H7 (cell line): ENCODE data around the gene MEIS3. TPM values are rescaled to one million over a fixed set of nuclear protein-coding genes. Genes with fewer than 3 reads are reported as not detected.

Experiments
- DNase-seq: peaks from one replicate; pipeline ENCODE4 v3.0.0; 2012
- H3K27me3 ChIP-seq: 2 replicates; pipeline ENCODE4 v1.6.0; 2011; ENCODE audit warnings: mild to moderate bottlenecking, low read length; ENCODE audit not compliant: control insufficient read depth, insufficient read depth
- H3K36me3 ChIP-seq: replicated peaks from 2 replicates; pipeline ENCODE4 v1.5.1; 2011; ENCODE audit warnings: low read length; ENCODE audit not compliant: control insufficient read depth, insufficient read depth
- H3K4me3 ChIP-seq: 2 replicates; pipeline ENCODE4 v1.5.1; 2011; ENCODE audit warnings: low read depth, mild to moderate bottlenecking, control low read depth, low read length, moderate library complexity; ENCODE audit not compliant: insufficient read depth
- total RNA-seq: library from RNA; depleted of rRNA; stranded (reverse); fragments of >200 nt; shearing (Covaris generic); gene quantifications from 2 replicates; pipeline ENCODE4 v1.2.3, GENCODE V29; 2014

Gene MEIS3
- total RNA-seq, 1 experiment from 2014 or later, result 134 TPM

GRCh38 chr19:47428177-47428894 lies 9.0 kb upstream of the MEIS3 start:
- H3K4me3 ChIP-seq, result peak overlapping the region; percentile 26; the same call in 1 of the 2 replicates
- no peaks in the 10 kb centered on the region for H3K36me3 ChIP-seq
- peak; percentile 93 for DNase-seq
- H3K27me3 ChIP-seq, result peaks cover 35% of the 10 kb centered on the region

GRCh38 chr19:47427241-47428176 lies 8.2 kb upstream of the MEIS3 start:
- peaks cover 44% of the 10 kb centered on the region for H3K27me3 ChIP-seq

GRCh38 chr19:47423203-47423882 lies 4.0 kb upstream of the MEIS3 start:
- peaks cover 56% of the 10 kb centered on the region for H3K27me3 ChIP-seq

More at GRCh38 chr19:47427241-47428176, 8.2 kb upstream of the MEIS3 start:
- Histone ChIP-seq H3K4me3 (peak overlapping the region; percentile 26), H3K36me3 (no peaks in the 10 kb centered on the region)
- peak; percentile 88 for DNase-seq

DNA sequence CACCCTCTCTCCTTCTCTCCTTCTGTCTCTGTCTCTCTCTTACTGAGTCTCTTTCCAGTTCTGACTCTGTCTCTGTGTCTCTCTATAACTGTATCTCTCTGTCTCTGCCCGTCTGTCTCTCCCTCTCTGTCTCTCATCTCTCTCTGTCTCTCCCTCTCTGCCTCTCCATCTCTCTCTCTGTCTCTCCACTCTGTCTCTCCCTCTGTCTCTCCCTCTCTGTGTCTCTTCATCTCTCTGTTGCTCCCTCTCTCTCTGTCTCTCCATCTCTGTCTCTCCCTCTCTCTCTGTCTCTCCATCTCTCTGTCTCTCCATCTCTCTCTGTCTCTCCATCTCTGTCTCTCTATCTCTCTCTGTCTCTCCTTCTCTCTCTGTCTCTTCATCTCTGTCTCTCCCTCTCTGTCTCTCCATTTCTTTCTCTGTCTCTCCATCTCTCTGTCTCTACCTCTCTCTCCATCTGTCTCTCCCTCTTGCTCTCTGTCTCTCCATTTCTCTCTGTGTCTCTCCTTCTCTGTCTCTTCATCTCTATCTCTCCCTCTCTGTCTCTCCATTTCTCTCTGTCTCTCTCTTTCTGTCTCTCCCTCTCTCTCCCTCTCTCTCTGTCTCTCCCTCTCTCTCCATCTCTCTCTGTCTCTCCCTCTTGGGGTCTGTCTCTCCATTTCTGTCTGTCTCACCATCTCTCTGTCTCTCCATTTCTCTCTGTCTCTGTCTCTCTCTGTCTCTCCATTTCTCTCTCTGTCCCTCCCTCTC lies 3.3 kb upstream of the MEIS3 start:
- Histone ChIP-seq H3K27me3 (peaks cover 63% of the 10 kb centered on the region), H3K4me3 (peak overlapping the region; percentile 4; the same call in 1 of the 2 replicates), H3K36me3 (no peaks in the 10 kb centered on the region)
- DNase-seq, result no peak

More at GRCh38 chr19:47423203-47423882, 4.0 kb upstream of the MEIS3 start:
- Histone ChIP-seq H3K4me3 (no peak overlapping the region), H3K36me3 (no peaks in the 10 kb centered on the region)
- DNase-seq, result no peak

GRCh38 chr19:47421844-47422395 lies 2.6 kb upstream of the MEIS3 start:
- Histone ChIP-seq H3K4me3 (peak overlapping the region; percentile 10), H3K27me3 (peaks cover 70% of the 10 kb centered on the region), H3K36me3 (no peaks in the 10 kb centered on the region)
- peak; percentile 86 for DNase-seq

DNA sequence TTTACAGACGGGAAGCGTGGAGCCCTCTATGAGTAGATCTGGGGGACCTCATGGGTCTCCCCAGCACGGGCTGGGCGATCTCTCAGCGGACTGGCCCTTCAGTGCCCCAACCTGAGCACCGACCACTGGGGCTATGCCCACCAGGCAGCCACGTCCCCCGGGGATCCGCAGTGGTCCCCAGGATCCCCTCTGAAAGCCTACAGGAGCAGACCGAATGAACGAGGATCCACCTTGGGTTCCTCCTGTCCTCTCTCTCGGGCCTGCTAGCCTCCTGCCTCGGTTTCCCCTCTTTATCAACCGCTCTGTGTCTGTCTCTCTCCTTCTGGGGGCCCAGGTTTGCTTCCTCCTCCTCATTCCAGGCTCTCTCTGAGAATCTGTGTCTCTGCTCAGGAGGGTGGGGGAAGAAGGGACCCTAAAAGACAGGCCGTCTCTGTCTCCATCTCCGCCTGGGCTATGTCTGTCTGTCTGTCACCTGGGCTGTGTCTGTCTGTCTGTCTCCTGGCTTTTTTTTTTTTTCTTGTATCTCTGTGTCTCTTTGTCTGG lies 2.0 kb upstream of the MEIS3 start:
- Histone ChIP-seq H3K27me3 (peaks cover 73% of the 10 kb centered on the region), H3K4me3 (peak overlapping the region; percentile 78), H3K36me3 (no peaks in the 10 kb centered on the region)
- DNase-seq, result no peak

DNA sequence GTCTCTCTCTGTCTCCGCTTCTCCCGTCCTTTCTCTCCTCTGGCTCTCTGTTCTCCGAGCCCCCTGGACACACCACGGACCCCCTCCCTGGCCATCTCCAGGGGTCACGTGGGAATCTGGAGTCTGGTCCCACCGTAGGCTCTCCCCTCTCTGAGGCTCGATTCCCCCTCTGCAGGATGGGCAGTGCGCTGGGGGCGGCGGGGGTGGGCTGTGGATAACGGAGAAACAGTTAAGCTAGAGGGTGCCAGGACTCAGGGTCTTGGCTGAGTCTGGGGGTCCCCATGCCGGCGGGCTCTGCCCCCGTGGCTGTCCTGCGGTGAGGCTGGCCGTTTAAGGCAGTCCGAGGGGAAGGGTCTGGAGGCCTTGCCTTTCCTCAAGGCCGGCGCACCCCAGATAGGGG lies 462 bp upstream of the MEIS3 start:
- Histone ChIP-seq H3K27me3 (peaks cover 77% of the 10 kb centered on the region), H3K36me3 (no peaks in the 10 kb centered on the region), H3K4me3 (peak overlapping the region; percentile 78)
- DNase-seq, result no peak

DNA sequence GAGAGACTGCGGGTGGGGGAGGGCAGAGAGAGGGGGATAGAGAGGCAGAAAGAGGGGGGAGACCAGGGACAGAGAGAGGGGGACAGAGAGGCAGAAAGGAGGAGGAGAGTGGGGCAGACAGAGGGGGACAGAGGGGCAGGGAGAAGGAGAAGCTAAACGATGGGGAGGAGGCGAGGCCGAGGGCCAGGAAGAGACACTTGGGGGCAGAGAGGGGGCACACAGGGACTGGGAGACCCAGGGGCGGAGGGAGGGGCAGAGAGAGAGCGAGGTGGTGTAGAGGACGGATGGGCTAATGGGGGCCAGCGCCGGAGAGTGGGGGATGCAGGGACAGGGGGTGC lies 666 bp downstream of the MEIS3 start:
- peak; percentile 73 for DNase-seq
- Histone ChIP-seq H3K4me3 (peak overlapping the region; percentile 78), H3K36me3 (peaks cover 2% of the 10 kb centered on the region), H3K27me3 (peaks cover 72% of the 10 kb centered on the region)

DNA sequence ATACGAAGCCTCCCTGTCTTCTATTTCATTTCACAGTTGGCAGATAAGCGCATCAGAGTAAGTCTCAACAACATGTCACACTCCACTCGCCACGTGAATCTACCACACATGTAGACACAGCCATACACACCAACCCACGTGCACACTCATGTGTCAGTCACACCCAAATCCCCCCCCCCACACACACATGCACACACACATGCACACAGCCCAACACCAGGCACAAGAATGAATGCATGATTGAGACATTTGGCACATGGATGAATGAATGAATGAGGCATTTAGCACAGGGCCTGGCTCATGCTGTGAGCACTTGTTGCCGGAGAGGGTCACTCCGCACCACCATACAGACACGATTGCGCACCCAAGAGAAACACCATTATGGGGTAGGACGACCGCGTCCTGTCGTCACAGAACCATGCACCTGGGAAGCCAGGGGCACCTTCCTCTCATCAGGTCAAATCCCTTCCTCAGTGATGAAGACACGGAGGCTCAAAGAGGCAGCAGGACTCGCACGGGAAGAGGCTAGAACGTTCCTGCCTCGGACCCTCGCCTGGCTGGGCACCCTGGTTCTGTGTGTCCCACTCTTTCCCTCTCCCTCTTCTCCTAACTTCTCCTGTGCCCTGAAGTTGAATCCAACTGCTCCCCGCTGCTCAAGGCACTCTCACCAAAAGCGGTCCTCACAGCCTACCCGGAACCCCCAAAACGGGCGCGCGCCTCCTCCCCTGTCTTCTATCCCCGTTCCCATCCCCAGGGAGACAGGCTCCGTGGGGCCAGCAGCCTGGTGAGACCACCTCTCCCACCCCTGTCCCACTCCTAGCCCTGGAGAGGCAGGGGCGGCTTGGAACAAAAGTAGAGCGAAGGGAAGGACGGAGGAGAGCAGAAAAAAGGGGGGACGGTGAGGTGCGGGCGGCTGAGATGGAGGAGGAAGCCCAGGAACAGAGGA lies 1.3 kb downstream of the MEIS3 start:
- H3K36me3 ChIP-seq, result peaks cover 2% of the 10 kb centered on the region
- DNase-seq, result peak; percentile 62
- H3K4me3 ChIP-seq, result peak overlapping the region; percentile 78
- peaks cover 65% of the 10 kb centered on the region for H3K27me3 ChIP-seq

GRCh38 chr19:47417107-47417745 lies 2.1 kb downstream of the MEIS3 start:
- peaks cover 2% of the 10 kb centered on the region for H3K36me3 ChIP-seq
- DNase-seq, result peak; percentile 77
- H3K27me3 ChIP-seq, result peaks cover 57% of the 10 kb centered on the region
- peak overlapping the region; percentile 23 for H3K4me3 ChIP-seq

DNA sequence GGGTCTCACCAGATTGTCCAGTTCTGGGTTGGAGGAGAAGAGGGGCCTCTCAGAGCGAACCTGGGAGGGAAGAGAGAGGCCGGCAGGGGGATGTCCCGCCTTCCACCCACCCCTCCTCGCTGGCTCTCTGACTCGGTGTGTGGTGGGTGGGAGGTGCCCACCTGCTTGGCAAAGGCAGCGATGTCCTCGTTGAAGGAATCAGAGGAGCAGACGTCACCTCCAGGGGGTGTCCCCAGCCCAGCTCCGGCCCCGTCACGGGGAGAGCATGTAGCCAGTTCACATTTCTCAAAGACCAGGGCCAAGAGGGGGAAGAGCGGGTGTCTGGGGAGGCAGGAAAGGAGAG lies 2.7 kb downstream of the MEIS3 start:
- H3K36me3 ChIP-seq, result peaks cover 2% of the 10 kb centered on the region
- DNase-seq, result no peak
- H3K4me3 ChIP-seq, result no peak overlapping the region
- H3K27me3 ChIP-seq, result peaks cover 52% of the 10 kb centered on the region

DNA sequence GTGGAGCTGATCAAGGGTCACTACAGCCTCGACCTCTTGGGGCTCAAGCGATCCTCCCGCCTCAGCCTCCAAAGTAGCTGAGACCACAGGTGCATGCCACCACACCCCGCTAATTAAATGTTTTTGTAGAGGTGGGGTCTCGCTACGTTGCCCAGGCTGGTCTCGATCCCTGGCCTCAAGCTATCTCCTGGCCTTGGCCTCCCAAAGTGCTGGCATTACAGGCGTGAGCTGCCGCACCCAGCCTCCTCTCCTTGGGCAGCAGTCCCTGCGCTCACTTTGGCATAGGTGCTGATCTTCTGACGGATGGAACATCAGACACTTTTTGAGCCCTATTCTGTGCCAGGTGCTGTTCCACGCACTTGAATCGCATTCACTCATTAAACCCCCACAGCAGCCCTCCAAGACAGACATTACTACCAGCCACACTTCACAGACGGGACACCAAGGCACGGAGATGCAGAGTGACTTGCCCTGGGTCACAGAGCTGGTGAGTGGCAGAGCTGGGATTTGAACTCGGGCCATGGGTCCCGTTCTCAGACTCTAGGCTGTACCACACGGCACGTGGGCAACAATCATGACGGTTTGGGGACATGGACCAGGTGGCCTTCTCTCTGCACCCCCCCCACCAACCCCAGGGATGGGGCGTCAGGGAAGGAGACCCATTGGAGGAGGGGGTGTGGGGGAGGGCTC lies 3.2 kb downstream of the MEIS3 start:
- peaks cover 2% of the 10 kb centered on the region for H3K36me3 ChIP-seq

More for the DNA sequence above, 3.2 kb downstream of the MEIS3 start:
- DNase-seq, result no peak
- H3K27me3 ChIP-seq, result peaks cover 47% of the 10 kb centered on the region
- H3K4me3 ChIP-seq, result no peak overlapping the region
